Spinal cord (tissue), 10 donors: ENCODE results near the gene ABTB2. TPM values are rescaled to one million over a fixed set of nuclear protein-coding genes. Genes with fewer than 3 reads are reported as not detected.

ENCODE experiments used
- DNase-seq, 6 donors: peaks; one replicate each; pipeline versions ENCODE4 v3.0.0 to v3.0.0-alpha.2; 2013 to 2015; ENCODE audit warnings: low spot score in 6 of 6, low read depth in 4 of 6
- H3K27ac ChIP-seq: one replicate; pipeline ENCODE4 v1.5.1; 2013; ENCODE audit warnings: low read depth, low read length, control low read depth
- H3K27me3 ChIP-seq: one replicate; pipeline ENCODE4 v1.6.1; 2013; ENCODE audit warnings: low read length; ENCODE audit not compliant: control insufficient read depth, insufficient read depth
- H3K36me3 ChIP-seq: one replicate; pipeline ENCODE4 v1.6.1; 2013; ENCODE audit warnings: low read length; ENCODE audit not compliant: control insufficient read depth, insufficient read depth
- H3K4me1 ChIP-seq: one replicate; pipeline ENCODE4 v1.6.1; 2013; ENCODE audit warnings: low read length; ENCODE audit not compliant: control insufficient read depth, insufficient read depth
- H3K4me3 ChIP-seq: one replicate; pipeline ENCODE4 v1.5.1; 2013; ENCODE audit warnings: low read depth, low read length, control low read depth
- H3K9me3 ChIP-seq: one replicate; pipeline ENCODE4 v1.6.1; 2013; ENCODE audit warnings: low read length; ENCODE audit not compliant: control insufficient read depth, insufficient read depth
- WGBS: methylation state at CpG from one replicate; pipeline ENCODE4 v1.1.5; 2013; ENCODE audit warnings: missing lambda C conversion rate; ENCODE audit not compliant: insufficient coverage; 5-methylcytosine and 5-hydroxymethylcytosine counted together
- polyA plus RNA-seq, 2 donors: library from polyadenylated mRNA; unstranded; fragments of 120-200 nt; gene quantifications; one replicate each; pipeline ENCODE4 v1.2.1, GENCODE V29; 2013; ENCODE audit not compliant: insufficient read length in 2 of 2
- total RNA-seq, 2 donors: library from RNA; depleted of rRNA in 1 of 2; stranded (reverse); fragments of 120-200 nt in 1 of 2; fragments of >200 nt in 1 of 2; gene quantifications; one replicate each; pipeline versions ENCODE4 v1.2.3 to v1.2.4, GENCODE V29; 2013 to 2014
- donor health status: healthy.

ABTB2 gene
- total and polyA plus RNA-seq, 4 donors: 4.0 to 16.8 (median 9.4) TPM

GRCh38 chr11:34364102-34364501 is 6.3 kb upstream of the ABTB2 start:
- DNase-seq: no peak
- H3K4me1 ChIP-seq: peaks cover under 1% of the 10 kb centered on the region
- no peaks in the 10 kb centered on the region for H3K9me3 ChIP-seq
- H3K4me3 ChIP-seq: no peak overlapping the region
- H3K27ac ChIP-seq: no peak overlapping the region
- WGBS: 67% methylated on average over 2 of the region's 3 CpGs
- H3K36me3 ChIP-seq: no peaks in the 10 kb centered on the region
- H3K27me3 ChIP-seq: peaks cover 3% of the 10 kb centered on the region

DNA sequence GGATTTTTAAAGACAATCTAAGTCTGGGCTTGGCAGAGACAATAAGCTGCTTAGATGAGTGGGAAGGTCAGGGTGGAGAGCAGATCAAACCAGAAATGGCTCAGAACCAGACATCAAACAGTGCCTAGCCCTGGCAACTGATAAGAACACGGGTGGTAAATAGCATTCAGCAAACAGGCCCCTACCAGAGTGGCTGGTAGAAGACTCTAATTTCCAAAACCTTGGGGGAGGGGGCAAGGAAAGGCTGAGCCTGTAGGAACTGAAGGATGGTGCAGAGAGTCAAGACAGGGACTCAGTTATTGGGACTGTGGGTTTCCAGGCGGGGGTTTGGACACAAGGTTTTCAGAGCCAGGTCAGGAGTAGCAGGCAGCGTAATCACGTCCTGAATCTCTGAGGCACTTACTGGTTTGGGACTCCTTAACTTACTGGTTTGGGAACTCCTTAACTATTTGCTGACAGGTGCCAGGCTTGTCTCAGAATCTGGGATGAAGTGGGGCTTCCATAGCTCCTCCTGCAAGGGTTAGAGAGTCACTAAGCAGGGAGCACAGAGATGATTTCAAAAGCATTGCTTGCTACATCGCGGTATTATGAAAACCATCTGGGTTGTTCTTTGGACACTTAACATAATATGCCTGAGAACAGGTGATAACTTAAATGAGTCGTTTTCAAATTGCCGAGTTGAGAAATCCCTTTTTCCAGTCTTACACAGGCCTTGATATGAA is 5.7 kb upstream of the ABTB2 start:
- 74% methylated on average over 5 of the region's 8 CpGs for WGBS
- no peak overlapping the region for H3K4me3 ChIP-seq
- no peaks in the 10 kb centered on the region for H3K9me3 ChIP-seq
- no peak overlapping the region for H3K27ac ChIP-seq
- no peak for DNase-seq
- no peaks in the 10 kb centered on the region for H3K36me3 ChIP-seq
- peaks cover 3% of the 10 kb centered on the region for H3K27me3 ChIP-seq
- H3K4me1 ChIP-seq: peaks cover 6% of the 10 kb centered on the region

DNA sequence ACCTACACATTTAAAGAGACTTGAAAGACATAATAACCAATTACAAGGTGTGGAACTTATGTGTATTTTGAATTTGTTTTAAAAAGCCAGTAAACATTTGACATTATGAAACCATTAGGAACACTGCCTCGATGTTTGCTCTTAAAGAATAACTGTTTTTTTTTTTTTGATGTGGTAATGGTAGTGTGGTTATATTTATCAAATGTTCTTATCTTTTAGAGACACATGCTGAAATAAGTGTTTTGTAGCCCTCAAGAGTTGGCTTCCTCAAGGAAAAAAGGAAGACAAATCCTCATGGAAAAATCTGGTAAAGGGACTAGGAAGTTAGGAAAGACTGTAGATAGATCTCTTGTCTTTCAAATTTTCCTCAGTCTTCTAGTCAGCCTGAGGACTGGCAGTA is 2.2 kb upstream of the ABTB2 start:
- no peaks in the 10 kb centered on the region for H3K36me3 ChIP-seq
- DNase-seq: no peak
- no CpG with 5 or more reads among the region's 1 CpG for WGBS
- H3K4me1 ChIP-seq: peaks cover 28% of the 10 kb centered on the region
- H3K27me3 ChIP-seq: peaks cover 11% of the 10 kb centered on the region
- H3K4me3 ChIP-seq: no peak overlapping the region
- H3K9me3 ChIP-seq: no peaks in the 10 kb centered on the region
- H3K27ac ChIP-seq: no peak overlapping the region

- peaks cover 11% of the 10 kb centered on the region for H3K27me3 ChIP-seq
- no peaks in the 10 kb centered on the region for H3K9me3 ChIP-seq
- no peaks in the 10 kb centered on the region for H3K36me3 ChIP-seq
- peaks cover 28% of the 10 kb centered on the region for H3K4me1 ChIP-seq
- DNase-seq: no peak
- WGBS: no CpG with 5 or more reads among the region's 4 CpGs
- H3K27ac ChIP-seq: no peak overlapping the region
- H3K4me3 ChIP-seq: peak overlapping the region; percentile 51
Observed at GRCh38 chr11:34359548-34359891, 1.7 kb upstream of the ABTB2 start.

GRCh38 chr11:34358728-34359547 is 1.1 kb upstream of the ABTB2 start:
- Histone ChIP-seq H3K36me3 (no peaks in the 10 kb centered on the region), H3K4me1 (peaks cover 28% of the 10 kb centered on the region), H3K27me3 (peaks cover 11% of the 10 kb centered on the region), H3K27ac (peak overlapping the region; percentile 66), H3K9me3 (no peaks in the 10 kb centered on the region), H3K4me3 (peak overlapping the region; percentile 51)
- under 1% methylated on average over 29 of the region's 39 CpGs for WGBS
- DNase-seq: peak in 5 of 6 donors; percentile 79 to 97 (median 87)

DNA sequence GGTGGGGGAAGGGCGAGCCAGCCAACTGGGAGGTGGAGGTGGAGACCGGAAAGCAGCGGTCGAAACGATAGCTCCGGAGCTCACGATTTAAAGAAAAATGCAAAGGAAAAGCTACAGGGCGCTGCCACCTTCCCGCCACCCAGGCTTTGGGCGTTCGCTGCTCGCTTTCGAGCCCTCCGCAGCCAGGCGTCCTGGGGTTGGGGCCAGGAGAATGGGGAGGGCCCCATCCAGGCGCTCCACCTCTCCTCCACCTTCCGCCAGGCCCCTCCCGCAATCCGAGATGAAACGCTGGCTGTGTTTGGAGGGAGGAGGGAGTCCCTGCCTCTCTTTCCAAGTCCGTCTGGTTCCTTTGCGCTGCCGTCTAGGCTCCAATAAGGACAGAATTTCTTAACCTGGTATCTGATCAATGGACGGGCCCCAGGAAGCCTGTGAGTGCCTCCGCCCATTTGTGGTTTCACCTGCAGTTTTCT is 483 bp upstream of the ABTB2 start:
- peak in 3 of 6 donors; percentile 44 to 82 (median 77) for DNase-seq
- Histone ChIP-seq H3K4me3 (peak overlapping the region; percentile 51), H3K27ac (peak overlapping the region; percentile 66), H3K27me3 (peaks cover 11% of the 10 kb centered on the region), H3K36me3 (no peaks in the 10 kb centered on the region), H3K9me3 (no peaks in the 10 kb centered on the region), H3K4me1 (peaks cover 28% of the 10 kb centered on the region)
- WGBS: 0% methylated on average over 19 of the region's 25 CpGs

DNA sequence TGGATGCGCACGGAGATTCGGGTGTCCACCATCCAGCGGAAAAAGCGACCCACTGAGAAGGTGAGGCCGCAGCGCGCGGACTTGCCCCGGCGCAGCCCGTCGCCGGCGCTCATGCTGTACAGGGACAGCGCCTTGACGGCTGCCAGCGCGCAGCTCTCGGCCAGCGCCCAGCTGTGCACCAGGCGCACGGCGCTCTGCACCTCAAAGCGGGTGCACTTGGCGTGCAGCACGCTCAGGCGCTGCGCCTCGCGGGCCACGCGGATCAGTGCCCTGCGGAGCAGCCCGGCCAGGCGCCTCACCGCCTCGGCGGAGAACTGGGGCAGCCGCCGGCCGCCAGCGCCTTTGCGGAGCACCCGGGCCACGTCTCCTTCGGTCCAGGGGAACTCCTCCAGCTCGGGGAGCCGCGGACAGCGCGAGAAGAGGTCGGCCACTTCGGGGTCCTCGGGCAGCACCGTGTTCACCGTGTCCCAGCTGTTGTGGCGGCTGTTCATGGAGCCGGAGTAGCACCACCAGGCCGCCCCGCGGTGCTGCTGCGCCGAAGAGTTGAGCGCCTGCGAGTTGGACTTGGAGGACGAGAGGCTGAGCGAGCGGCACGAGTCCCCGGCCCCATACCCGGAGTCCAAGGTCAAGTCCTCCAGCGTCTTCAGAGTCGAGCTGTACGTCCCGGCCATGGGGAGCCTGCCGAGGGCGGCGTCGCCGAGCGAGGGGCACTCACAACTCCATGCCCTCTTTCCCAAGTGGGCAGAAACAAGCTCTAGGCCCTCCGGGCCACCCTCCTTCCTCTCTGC is 703 bp downstream of the ABTB2 start:
- Histone ChIP-seq H3K36me3 (no peaks in the 10 kb centered on the region), H3K27ac (peak overlapping the region; percentile 53), H3K27me3 (peaks cover 11% of the 10 kb centered on the region), H3K9me3 (no peaks in the 10 kb centered on the region), H3K4me1 (peaks cover 28% of the 10 kb centered on the region), H3K4me3 (peak overlapping the region; percentile 66)
- peak in 3 of 6 donors; percentile 32 to 75 (median 71) for DNase-seq
- under 1% methylated on average over 83 of the region's 83 CpGs for WGBS

GRCh38 chr11:34356576-34356912 is 1.3 kb downstream of the ABTB2 start:
- peaks cover 28% of the 10 kb centered on the region for H3K4me1 ChIP-seq
- DNase-seq: peak in 2 of 6 donors; percentile 68 to 70
- no peaks in the 10 kb centered on the region for H3K9me3 ChIP-seq
- H3K4me3 ChIP-seq: peak overlapping the region; percentile 66
- peaks cover 9% of the 10 kb centered on the region for H3K27me3 ChIP-seq
- under 1% methylated on average over 19 of the region's 19 CpGs for WGBS
- H3K27ac ChIP-seq: no peak overlapping the region
- no peaks in the 10 kb centered on the region for H3K36me3 ChIP-seq

DNA sequence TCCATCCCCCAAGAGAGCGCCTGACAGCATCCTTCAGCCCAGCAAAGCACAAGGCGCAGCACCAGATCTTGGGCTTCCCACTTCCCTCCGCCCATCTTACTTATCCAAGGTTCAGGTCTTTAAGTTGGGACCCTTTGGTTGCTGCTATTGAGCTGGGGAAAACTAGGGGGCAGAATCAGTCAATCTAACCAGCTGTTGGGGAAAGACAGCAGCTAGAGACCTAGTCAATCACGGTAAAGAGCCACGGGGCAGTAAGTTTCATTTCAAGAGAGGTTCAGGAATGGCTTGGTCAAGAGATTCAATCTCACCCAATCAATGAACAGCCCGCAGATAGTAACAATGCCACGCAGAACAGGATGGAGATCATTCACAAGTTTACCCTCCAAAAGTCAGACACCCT is 1.7 kb downstream of the ABTB2 start:
- H3K4me1 ChIP-seq: peaks cover 28% of the 10 kb centered on the region
- WGBS: 13% methylated on average over 5 of the region's 7 CpGs
- DNase-seq: peak in 1 of 6 donors; percentile 49
- H3K9me3 ChIP-seq: no peaks in the 10 kb centered on the region
- H3K4me3 ChIP-seq: peak overlapping the region; percentile 66
- no peak overlapping the region for H3K27ac ChIP-seq
- H3K36me3 ChIP-seq: no peaks in the 10 kb centered on the region
- H3K27me3 ChIP-seq: peaks cover 8% of the 10 kb centered on the region
